K562 treated with DMSO at 1 percent for 12 hours (cell line): ENCODE measurements around the gene IWS1. TPM values are rescaled to one million over a fixed set of nuclear protein-coding genes. Genes with fewer than 3 reads are reported as not detected.

ENCODE experiments used
- total RNA-seq: library from RNA; unstranded; fragments of 300-600 nt; gene quantifications from 2 replicates; pipeline ENCODE4 v1.2.3, GENCODE V29; 2022; ENCODE audit not compliant: insufficient read depth

IWS1 gene
- total RNA-seq = 22.4 and 43.1 TPM in 2 replicates

GRCh38 chr2:127526132-127527000 lies at the start of gene IWS1:
TSS of gene IWS1 (minus strand) at chr2:127526489. CDS start at chr2:127526208, 281 bp downstream.

GRCh38 chr2:127535422-127535901 lies 9.2 kb upstream of the IWS1 start, which contains the start of gene MYO7B:
TSS of gene MYO7B (plus strand) at chr2:127535683. CDS start at chr2:127559723, 24,040 bp downstream.

Other genes with a start within 250 kb of the IWS1 start
- 24.4 and 46.6 TPM in 2 replicates for gene ERCC3, start 232.3 kb downstream of the IWS1 start, total RNA-seq
- gene MAP3K2, start 138.5 kb downstream of the IWS1 start, total RNA-seq = 0.65 and 16.8 TPM in 2 replicates
- gene PROC, start 108.1 kb downstream of the IWS1 start, total RNA-seq = not detected in 2 replicates
- not detected in 2 replicates for gene MYO7B, start 9.2 kb upstream of the IWS1 start, total RNA-seq
- not detected in 2 replicates for gene GPR17, start 119.7 kb upstream of the IWS1 start, total RNA-seq
- not detected in 2 replicates for gene LIMS2, start 149.0 kb upstream of the IWS1 start, total RNA-seq
- gene SFT2D3, start 175.0 kb upstream of the IWS1 start, total RNA-seq = 10.1 and 11.3 TPM in 2 replicates